ENCODE measurements around the gene CRNN.

Gene CRNN

DNA sequence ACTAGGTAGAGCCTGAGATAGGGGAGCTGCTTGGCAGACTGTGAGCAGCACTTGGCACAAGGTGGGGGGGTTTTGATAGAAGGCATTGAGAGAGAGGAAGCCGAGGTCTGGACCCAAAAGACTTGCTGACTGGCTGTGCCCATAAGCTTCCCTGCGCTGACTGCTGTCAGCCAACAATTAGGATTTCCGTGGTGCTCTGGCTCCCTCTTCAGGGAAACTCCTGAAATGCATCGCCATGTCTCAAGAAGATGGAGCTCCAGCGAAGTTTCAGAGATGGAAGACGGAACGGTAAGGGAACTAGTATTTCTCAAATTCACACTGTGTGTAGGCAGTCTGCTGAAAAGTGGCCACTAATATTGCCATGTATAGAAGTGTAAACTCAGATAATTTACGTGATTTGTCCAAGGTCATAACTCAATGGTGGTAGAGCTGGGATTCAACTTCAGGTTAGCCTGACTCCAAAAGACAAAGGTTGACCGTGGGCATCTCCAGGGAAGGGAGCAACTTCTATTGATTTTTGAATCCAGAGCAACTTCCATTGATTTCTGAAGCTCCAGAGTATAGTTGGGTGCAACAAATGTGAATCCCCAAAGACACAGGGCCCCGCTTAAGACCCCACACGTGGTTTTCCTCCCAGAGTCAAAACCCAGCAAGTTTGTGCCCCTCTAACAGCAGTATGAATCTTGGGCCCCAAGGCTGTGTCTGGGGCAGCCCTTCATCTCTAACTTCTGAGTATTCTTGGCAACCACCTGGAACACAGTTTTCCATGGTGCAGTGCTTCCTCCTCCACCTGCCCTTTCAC, 44.5 kb upstream of the CRNN start:
- Histone ChIP-seq H3K27me3 (ENCODE audit: insufficient read depth, poor library complexity, severe bottlenecking) (no peaks in the 10 kb centered on the region), H3K27ac (ENCODE audit: poor library complexity, severe bottlenecking) (no peak overlapping the region), H3K9me3 (ENCODE audit: severe bottlenecking) (no peaks in the 10 kb centered on the region), H3K4me1 (ENCODE audit: insufficient read depth, poor library complexity, severe bottlenecking) (no peaks in the 10 kb centered on the region), H3K4me3 (ENCODE audit: severe bottlenecking) (no peak overlapping the region), H3K36me3 (ENCODE audit: low read depth) (no peaks in the 10 kb centered on the region)
- ATAC-seq (ENCODE audit: low read depth) = peak; percentile 68
- TF ChIP-seq, protein P1, sequence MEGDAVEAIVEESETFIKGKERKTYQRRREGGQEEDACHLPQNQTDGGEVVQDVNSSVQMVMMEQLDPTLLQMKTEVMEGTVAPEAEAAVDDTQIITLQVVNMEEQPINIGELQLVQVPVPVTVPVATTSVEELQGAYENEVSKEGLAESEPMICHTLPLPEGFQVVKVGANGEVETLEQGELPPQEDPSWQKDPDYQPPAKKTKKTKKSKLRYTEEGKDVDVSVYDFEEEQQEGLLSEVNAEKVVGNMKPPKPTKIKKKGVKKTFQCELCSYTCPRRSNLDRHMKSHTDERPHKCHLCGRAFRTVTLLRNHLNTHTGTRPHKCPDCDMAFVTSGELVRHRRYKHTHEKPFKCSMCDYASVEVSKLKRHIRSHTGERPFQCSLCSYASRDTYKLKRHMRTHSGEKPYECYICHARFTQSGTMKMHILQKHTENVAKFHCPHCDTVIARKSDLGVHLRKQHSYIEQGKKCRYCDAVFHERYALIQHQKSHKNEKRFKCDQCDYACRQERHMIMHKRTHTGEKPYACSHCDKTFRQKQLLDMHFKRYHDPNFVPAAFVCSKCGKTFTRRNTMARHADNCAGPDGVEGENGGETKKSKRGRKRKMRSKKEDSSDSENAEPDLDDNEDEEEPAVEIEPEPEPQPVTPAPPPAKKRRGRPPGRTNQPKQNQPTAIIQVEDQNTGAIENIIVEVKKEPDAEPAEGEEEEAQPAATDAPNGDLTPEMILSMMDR (IDR thresholded peaks at IDR 0.05; ENCODE audit: poor library complexity, severe bottlenecking) = peak; percentile 92
- DNase-seq (ENCODE audit: low spot score) = no peak

DNA sequence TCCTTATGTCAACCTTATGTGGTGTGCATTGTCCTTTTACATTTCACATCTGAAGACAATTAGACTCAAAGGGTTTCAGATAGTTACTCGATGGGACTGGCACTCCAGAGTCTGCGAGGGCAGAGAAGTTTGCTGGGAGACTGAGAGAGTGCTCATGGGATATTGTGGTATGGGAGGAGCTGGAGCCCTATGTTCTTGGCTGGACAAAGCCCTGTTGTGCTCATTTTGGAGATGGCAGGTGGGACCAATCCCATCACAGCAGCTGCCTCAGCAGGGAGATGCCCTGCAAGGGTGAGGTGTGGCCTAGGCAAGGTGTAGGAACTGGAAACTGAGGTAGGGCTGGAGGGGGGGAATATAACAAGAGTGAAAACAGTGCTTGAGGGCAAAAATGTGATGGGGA, 43.5 kb upstream of the CRNN start:
- no peak overlapping the region for H3K27ac ChIP-seq (ENCODE audit: poor library complexity, severe bottlenecking)
- no peaks in the 10 kb centered on the region for H3K4me1 ChIP-seq (ENCODE audit: insufficient read depth, poor library complexity, severe bottlenecking)
- TF ChIP-seq, protein P1 (IDR thresholded peaks at IDR 0.05; ENCODE audit: poor library complexity, severe bottlenecking) = no peak
- no peak overlapping the region for H3K4me3 ChIP-seq (ENCODE audit: severe bottlenecking)
- no peaks in the 10 kb centered on the region for H3K36me3 ChIP-seq (ENCODE audit: low read depth)
- DNase-seq (ENCODE audit: low spot score) = no peak
- no peaks in the 10 kb centered on the region for H3K9me3 ChIP-seq (ENCODE audit: severe bottlenecking)
- no peaks in the 10 kb centered on the region for H3K27me3 ChIP-seq (ENCODE audit: insufficient read depth, poor library complexity, severe bottlenecking)
- no peak for ATAC-seq (ENCODE audit: low read depth)

DNA sequence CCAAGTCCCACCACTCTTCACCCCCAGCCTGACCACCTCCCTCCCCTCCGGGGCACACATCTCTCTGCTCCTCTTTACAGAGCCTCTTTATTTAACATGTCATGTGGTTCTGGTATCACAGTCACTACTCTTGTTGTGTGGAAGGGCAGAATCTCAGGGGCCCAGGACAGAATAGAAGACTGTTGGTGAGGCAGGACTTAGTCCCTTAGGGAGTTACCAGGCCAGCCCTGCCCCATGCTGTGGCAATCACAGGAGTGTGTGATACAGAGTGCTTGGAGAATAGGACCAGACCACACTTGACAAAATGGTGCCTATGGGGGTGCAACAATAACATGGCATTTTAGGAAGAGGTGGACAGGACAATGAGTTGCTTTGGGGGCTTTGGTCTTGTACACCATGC, 43.0 kb upstream of the CRNN start:
- no peaks in the 10 kb centered on the region for H3K4me1 ChIP-seq (ENCODE audit: insufficient read depth, poor library complexity, severe bottlenecking)
- TF ChIP-seq, protein P1 (IDR thresholded peaks at IDR 0.05; ENCODE audit: poor library complexity, severe bottlenecking) = no peak
- ATAC-seq (ENCODE audit: low read depth) (no peak), DNase-seq (ENCODE audit: low spot score) (no peak)
- no peaks in the 10 kb centered on the region for H3K36me3 ChIP-seq (ENCODE audit: low read depth)
- no peaks in the 10 kb centered on the region for H3K9me3 ChIP-seq (ENCODE audit: severe bottlenecking)
- H3K4me3 ChIP-seq (ENCODE audit: severe bottlenecking) = no peak overlapping the region
- H3K27ac ChIP-seq (ENCODE audit: poor library complexity, severe bottlenecking) = no peak overlapping the region
- H3K27me3 ChIP-seq (ENCODE audit: insufficient read depth, poor library complexity, severe bottlenecking) = no peaks in the 10 kb centered on the region

DNA sequence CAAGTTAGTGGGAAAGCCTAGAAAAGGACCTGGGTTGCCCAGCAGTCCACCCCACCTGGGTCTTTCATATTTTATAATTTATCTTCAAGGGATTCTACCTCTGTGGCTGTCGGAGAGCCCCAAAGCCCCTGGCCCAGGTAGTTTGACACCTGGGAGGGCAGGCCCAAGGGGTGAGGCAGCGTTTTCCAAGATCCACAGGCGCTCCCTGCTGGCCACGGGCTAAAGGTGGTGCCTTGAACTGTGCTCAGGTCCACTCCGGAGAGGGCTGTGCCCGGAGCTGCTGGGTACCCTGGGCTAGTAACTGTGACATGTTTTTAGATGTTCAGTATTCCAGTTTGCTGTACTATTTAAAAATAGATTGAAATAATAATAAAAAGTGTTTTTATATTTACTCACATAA, 37.2 kb upstream of the CRNN start:
- no peak for DNase-seq (ENCODE audit: low spot score)
- Histone ChIP-seq H3K4me1 (ENCODE audit: insufficient read depth, poor library complexity, severe bottlenecking) (no peaks in the 10 kb centered on the region), H3K27ac (ENCODE audit: poor library complexity, severe bottlenecking) (no peak overlapping the region), H3K36me3 (ENCODE audit: low read depth) (no peaks in the 10 kb centered on the region), H3K9me3 (ENCODE audit: severe bottlenecking) (no peaks in the 10 kb centered on the region), H3K27me3 (ENCODE audit: insufficient read depth, poor library complexity, severe bottlenecking) (no peaks in the 10 kb centered on the region), H3K4me3 (ENCODE audit: severe bottlenecking) (no peak overlapping the region)
- ATAC-seq (ENCODE audit: low read depth) = no peak
- TF ChIP-seq, protein P1 (IDR thresholded peaks at IDR 0.05; ENCODE audit: poor library complexity, severe bottlenecking) = peak; percentile 20

DNA sequence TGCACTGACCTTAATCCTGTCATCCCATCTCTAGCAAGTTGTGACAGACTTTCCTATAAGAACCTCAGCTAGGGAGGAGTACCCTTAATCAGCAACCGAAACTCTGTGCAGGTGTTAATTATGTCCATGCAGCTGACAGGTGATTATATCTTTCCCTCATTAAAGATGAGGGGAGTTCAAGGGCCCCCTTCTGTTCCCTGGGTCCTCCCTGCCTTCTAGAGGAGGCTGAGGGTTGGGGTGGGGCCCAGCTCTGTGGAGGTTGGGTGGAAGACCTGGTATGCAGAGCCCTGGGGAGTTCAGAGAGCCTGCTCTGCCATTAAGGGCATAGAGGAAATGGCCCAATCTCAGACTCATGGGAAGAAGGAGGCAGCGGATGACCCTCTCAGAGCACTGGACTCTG, 35.6 kb upstream of the CRNN start:
- TF ChIP-seq, protein P1 (IDR thresholded peaks at IDR 0.05; ENCODE audit: poor library complexity, severe bottlenecking) = no peak
- no peaks in the 10 kb centered on the region for H3K27me3 ChIP-seq (ENCODE audit: insufficient read depth, poor library complexity, severe bottlenecking)
- H3K4me1 ChIP-seq (ENCODE audit: insufficient read depth, poor library complexity, severe bottlenecking) = no peaks in the 10 kb centered on the region
- no peaks in the 10 kb centered on the region for H3K9me3 ChIP-seq (ENCODE audit: severe bottlenecking)
- H3K4me3 ChIP-seq (ENCODE audit: severe bottlenecking) = no peak overlapping the region
- DNase-seq (ENCODE audit: low spot score) (no peak), ATAC-seq (ENCODE audit: low read depth) (no peak)
- H3K36me3 ChIP-seq (ENCODE audit: low read depth) = no peaks in the 10 kb centered on the region
- no peak overlapping the region for H3K27ac ChIP-seq (ENCODE audit: poor library complexity, severe bottlenecking)

All from RWPE2 (cell line).